HG03045 (cell line): ENCODE measurements around the gene SLC66A2.

Experiments used
- ATAC-seq: cut with Tn5 transposase; IDR thresholded peaks from one replicate; pipeline ENCODE4 v1.9.1; 2021; ENCODE audit warnings: mild to moderate bottlenecking, moderate library complexity; ENCODE audit not compliant: unreplicated experiment

The SLC66A2 gene

GRCh38 chr18:79852561-79853302 is 98.7 kb downstream of the SLC66A2 start:
- ATAC-seq, result no peak
